K562 (cell line): ENCODE data around the gene LAMA4.

Experiments used
- NR1H2 ChIP-seq: sonication (generic); formaldehyde crosslinking; IDR thresholded peaks from 2 replicates; pipeline ENCODE4 v1.4.0; 2020; ENCODE audit warnings: mild to moderate bottlenecking, missing genetic modification reagents
- PHB ChIP-seq: fragments of 250-450 bp; sonication (Bioruptor Pico); IDR thresholded peaks from 2 replicates; pipeline ENCODE4 v1.5.0; 2021
- SMARCC2 ChIP-seq: fragments of 450-650 bp; IDR thresholded peaks from 2 replicates; pipeline ENCODE4 v1.6.1; 2017; ENCODE audit warnings: antibody characterized with exemption, moderate library complexity, mild to moderate bottlenecking, low read depth

DNA sequence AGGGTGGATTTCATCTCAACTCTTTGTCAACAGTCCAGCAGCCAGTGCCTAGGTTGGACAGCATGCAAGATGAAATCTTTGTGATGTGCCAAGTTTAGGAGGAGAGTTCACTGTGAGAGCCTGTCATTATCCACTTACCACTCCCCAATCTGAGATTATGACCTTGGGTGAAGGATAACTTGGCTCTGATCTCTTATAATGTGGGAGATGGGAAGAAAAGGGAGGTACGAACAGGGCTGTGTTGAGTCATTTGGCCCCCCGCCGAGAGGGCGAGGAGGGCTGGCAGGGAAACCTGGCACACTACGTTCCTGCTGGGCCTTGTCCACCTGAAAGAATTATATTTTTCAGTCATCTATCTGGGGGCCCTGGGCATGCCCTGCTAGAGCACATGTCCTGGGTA lies 35.8 kb downstream of the LAMA4 start:
- no peak for TF ChIP-seq PHB (CRISPR knock-in tag)
- no peak for TF ChIP-seq SMARCC2
- no peak for TF ChIP-seq NR1H2 (CRISPR knock-in tag)
